Astrocyte (in vitro differentiated cells and primary cell): Measurements from ENCODE around the gene FCHO2. TPM values are rescaled to one million over a fixed set of nuclear protein-coding genes. Genes with fewer than 3 reads are reported as not detected.

Experiments used
- DNase-seq: peaks from one replicate; pipeline ENCODE4 v3.0.0-alpha.2; 2010; ENCODE audit warnings: low read depth
- FAIRE-seq: peaks from 2 replicates; lab custom pipeline; 2011; peaks lifted over from hg19 to GRCh38; lab: Jason Lieb, UNC
- H2AFZ ChIP-seq: 2 replicates; pipeline ENCODE4 v1.6.0; 2012; ENCODE audit warnings: low read depth, low read length, inconsistent platforms
- H3K27ac ChIP-seq: 2 replicates; pipeline ENCODE4 v1.5.1; 2011; ENCODE audit warnings: low read depth, low read length, inconsistent platforms
- H3K27me3 ChIP-seq: 2 replicates; pipeline ENCODE4 v1.6.0; 2011; ENCODE audit warnings: low read length, inconsistent platforms; ENCODE audit not compliant: insufficient read depth
- H3K36me3 ChIP-seq: 2 replicates; pipeline ENCODE4 v1.5.1; 2011; ENCODE audit warnings: low read length, inconsistent platforms; ENCODE audit not compliant: insufficient read depth
- H3K4me1 ChIP-seq: 2 replicates; pipeline ENCODE4 v1.5.1; 2011; ENCODE audit warnings: low read length, inconsistent platforms; ENCODE audit not compliant: insufficient read depth
- H3K4me2 ChIP-seq: 2 replicates; pipeline ENCODE4 v1.6.0; 2012; ENCODE audit warnings: low read length, inconsistent platforms
- H3K4me3 ChIP-seq: 2 replicates; pipeline ENCODE4 v1.5.1; 2011; ENCODE audit warnings: low read depth, mild to moderate bottlenecking, low read length, inconsistent platforms; ENCODE audit not compliant: insufficient read depth
- H3K79me2 ChIP-seq: 2 replicates; pipeline ENCODE4 v1.6.0; 2012; ENCODE audit warnings: mild to moderate bottlenecking, low read length, inconsistent platforms; ENCODE audit not compliant: insufficient read depth
- H3K9ac ChIP-seq: 2 replicates; pipeline ENCODE4 v1.6.0; 2012; ENCODE audit warnings: mild to moderate bottlenecking, low read length, inconsistent platforms
- H3K9me3 ChIP-seq: 2 replicates; pipeline ENCODE4 v1.5.1; 2012; ENCODE audit warnings: low read depth, mild to moderate bottlenecking, low read length, inconsistent platforms; ENCODE audit not compliant: insufficient read depth
- H4K20me1 ChIP-seq: 2 replicates; pipeline ENCODE4 v1.6.0; 2012; ENCODE audit warnings: low read length, inconsistent platforms; ENCODE audit not compliant: insufficient read depth
- H3K27ac Mint-ChIP-seq: one replicate; pipeline ENCODE4 v1.8.0; 2021; ENCODE audit warnings: mild to moderate bottlenecking, mixed read lengths; ENCODE audit not compliant: unreplicated experiment
- H3K27me3 Mint-ChIP-seq: one replicate; pipeline ENCODE4 v1.8.0; 2021; ENCODE audit warnings: low read depth, mixed read lengths; ENCODE audit not compliant: unreplicated experiment
- H3K36me3 Mint-ChIP-seq: one replicate; pipeline ENCODE4 v1.8.0; 2021; ENCODE audit warnings: low read depth, mixed read lengths; ENCODE audit not compliant: unreplicated experiment
- H3K4me1 Mint-ChIP-seq: one replicate; pipeline ENCODE4 v1.8.0; 2021; ENCODE audit warnings: low read depth, mixed read lengths; ENCODE audit not compliant: unreplicated experiment
- H3K4me3 Mint-ChIP-seq: one replicate; pipeline ENCODE4 v1.8.0; 2021; ENCODE audit warnings: mild to moderate bottlenecking, moderate library complexity, mixed read lengths; ENCODE audit not compliant: unreplicated experiment
- H3K9me3 Mint-ChIP-seq: one replicate; pipeline ENCODE4 v1.8.0; 2021; ENCODE audit warnings: mild to moderate bottlenecking, mixed read lengths; ENCODE audit not compliant: unreplicated experiment
- CTCF ChIP-seq: IDR thresholded peaks from 2 replicates; pipeline ENCODE4 v1.5.1; 2011; ENCODE audit warnings: low read depth, mild to moderate bottlenecking, inconsistent platforms, low read length, moderate library complexity; ENCODE audit not compliant: insufficient read depth
- EZH2 ChIP-seq: IDR thresholded peaks from 2 replicates; pipeline ENCODE4 v1.6.1; 2012; ENCODE audit warnings: mild to moderate bottlenecking, low read length, inconsistent platforms; ENCODE audit not compliant: insufficient read depth
- total RNA-seq: library from RNA; stranded (reverse); gene quantifications from 2 replicates; pipeline ENCODE4 v1.2.1, GENCODE V29; 2021

The FCHO2 gene
- total RNA-seq, 1 donor from 2014 or later = 20.7 TPM

DNA sequence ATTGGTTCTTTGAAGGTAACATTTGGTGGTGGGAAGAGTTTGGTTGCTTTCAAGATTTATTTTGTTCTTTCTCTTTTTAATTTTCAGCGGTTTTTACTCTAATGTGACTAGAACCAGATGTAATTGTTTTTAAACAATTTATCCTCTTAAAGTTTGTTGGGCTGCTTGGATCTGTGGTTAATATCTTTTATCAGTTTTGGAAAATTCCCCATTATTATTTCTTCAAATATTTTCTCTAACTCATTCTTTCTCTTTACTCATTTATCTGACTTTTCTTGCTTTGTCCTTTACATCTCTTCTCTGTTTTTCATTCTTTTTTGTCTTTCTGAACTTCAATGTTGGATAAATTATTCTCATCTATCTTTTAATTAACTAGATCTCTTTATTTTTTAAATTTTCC is 29.9 kb downstream of the FCHO2 start:
- H3K27me3 Mint-ChIP-seq = no peaks in the 10 kb centered on the region
- no peaks in the 10 kb centered on the region for H3K27me3 ChIP-seq

GRCh38 chr5:72988769-72989168 is 32.9 kb downstream of the FCHO2 start:
- Mint-ChIP-seq H3K27ac (no peak overlapping the region), H3K4me1 (peaks cover 1% of the 10 kb centered on the region), H3K36me3 (peaks cover 10% of the 10 kb centered on the region), H3K27me3 (no peaks in the 10 kb centered on the region), H3K9me3 (no peaks in the 10 kb centered on the region), H3K4me3 (no peak overlapping the region)
- Histone ChIP-seq H3K36me3 (peaks cover 5% of the 10 kb centered on the region), H3K4me2 (no peak overlapping the region), H3K9me3 (no peaks in the 10 kb centered on the region), H3K79me2 (peaks cover 18% of the 10 kb centered on the region), H4K20me1 (peaks cover 19% of the 10 kb centered on the region), H3K27me3 (no peaks in the 10 kb centered on the region), H2AFZ (no peak overlapping the region), H3K9ac (no peak overlapping the region), H3K27ac (no peak overlapping the region), H3K4me3 (no peak overlapping the region), H3K4me1 (no peaks in the 10 kb centered on the region)
- DNase-seq (peak; percentile 42), FAIRE-seq (no peak)
- TF ChIP-seq CTCF (no peak), EZH2 (no peak)

More for the DNA sequence above, 29.9 kb downstream of the FCHO2 start:
- Histone ChIP-seq H3K4me3 (no peak overlapping the region), H3K4me1 (no peaks in the 10 kb centered on the region), H3K36me3 (peaks cover 2% of the 10 kb centered on the region), H3K79me2 (peaks cover 43% of the 10 kb centered on the region), H3K27ac (no peak overlapping the region), H4K20me1 (peaks cover 32% of the 10 kb centered on the region), H3K4me2 (no peak overlapping the region), H3K9me3 (no peaks in the 10 kb centered on the region), H3K9ac (no peak overlapping the region), H2AFZ (no peak overlapping the region)
- H3K27ac Mint-ChIP-seq = no peak overlapping the region
- no peak for TF ChIP-seq CTCF
- no peaks in the 10 kb centered on the region for H3K9me3 Mint-ChIP-seq
- DNase-seq = no peak
- peaks cover 10% of the 10 kb centered on the region for H3K36me3 Mint-ChIP-seq
- FAIRE-seq = no peak
- H3K4me1 Mint-ChIP-seq = peaks cover 1% of the 10 kb centered on the region
- no peak overlapping the region for H3K4me3 Mint-ChIP-seq

DNA sequence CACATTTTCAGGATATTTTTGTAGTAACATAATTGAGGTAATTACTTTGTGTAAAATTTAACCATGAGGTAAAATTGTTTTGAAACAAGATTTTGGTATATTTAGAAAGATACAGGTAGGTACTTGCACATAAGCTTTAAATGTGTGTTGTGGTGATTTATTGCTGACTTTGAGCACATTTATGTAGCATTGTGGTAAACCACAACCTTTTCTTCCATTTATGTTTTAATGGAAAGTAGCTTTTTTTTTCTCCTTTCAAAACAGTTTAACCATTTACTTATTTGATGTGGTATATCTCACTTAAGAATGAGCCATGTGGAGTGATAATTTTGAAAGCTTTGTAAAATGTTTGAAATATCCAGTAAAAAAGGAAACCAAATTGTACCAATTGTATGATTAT is 35.6 kb downstream of the FCHO2 start:
- FAIRE-seq = no peak
- no peaks in the 10 kb centered on the region for H3K27me3 Mint-ChIP-seq
- no peaks in the 10 kb centered on the region for H3K9me3 ChIP-seq
- H3K36me3 Mint-ChIP-seq = peaks cover 23% of the 10 kb centered on the region
- H3K4me2 ChIP-seq = no peak overlapping the region
- peaks cover 5% of the 10 kb centered on the region for H3K36me3 ChIP-seq
- H3K27ac ChIP-seq = no peak overlapping the region
- no peak overlapping the region for H3K9ac ChIP-seq
- no peak overlapping the region for H3K4me3 ChIP-seq
- no peak for TF ChIP-seq CTCF
- TF ChIP-seq EZH2 = no peak
- DNase-seq = no peak
- H3K27me3 ChIP-seq = no peaks in the 10 kb centered on the region
- peaks cover 6% of the 10 kb centered on the region for H3K79me2 ChIP-seq
- no peak overlapping the region for H3K27ac Mint-ChIP-seq
- H3K4me1 ChIP-seq = no peaks in the 10 kb centered on the region
- H2AFZ ChIP-seq = no peak overlapping the region
- no peak overlapping the region for H3K4me3 Mint-ChIP-seq
- H3K4me1 Mint-ChIP-seq = no peaks in the 10 kb centered on the region
- H4K20me1 ChIP-seq = peaks cover 6% of the 10 kb centered on the region
- peaks cover 4% of the 10 kb centered on the region for H3K9me3 Mint-ChIP-seq
